ENCODE measurements around the gene SPACA9.

Gene SPACA9

DNA sequence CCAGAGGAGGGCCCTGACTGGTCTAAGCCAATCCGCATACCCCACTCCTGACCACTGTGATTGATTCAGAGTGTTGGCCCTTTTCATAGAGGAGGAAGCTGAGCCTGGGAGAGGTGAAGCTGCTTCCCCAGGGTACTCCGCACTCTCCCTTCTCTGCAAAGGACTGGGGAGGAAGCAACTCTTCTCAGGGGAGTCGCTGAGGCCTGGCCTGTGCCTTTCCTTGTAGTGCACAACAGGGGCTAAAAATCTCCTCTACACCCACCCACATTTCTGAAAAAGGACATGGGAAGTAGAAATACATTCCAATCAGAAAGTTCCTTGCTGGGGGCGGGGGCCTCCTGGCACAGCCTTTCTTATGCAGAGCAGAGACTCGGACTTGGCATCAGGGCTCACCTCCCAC lies 22.8 kb upstream of the SPACA9 start:
- DNase-seq, result no peak
- no peak overlapping the region for H3K27ac Mint-ChIP-seq
- no peaks in the 10 kb centered on the region for H3K36me3 Mint-ChIP-seq (ENCODE audit: low read depth)
- peaks cover 18% of the 10 kb centered on the region for H3K27me3 Mint-ChIP-seq
- H3K9me3 Mint-ChIP-seq, result no peaks in the 10 kb centered on the region
- peaks cover 4% of the 10 kb centered on the region for H3K4me1 Mint-ChIP-seq (ENCODE audit: low read depth)
- H3K4me3 Mint-ChIP-seq, result no peak overlapping the region

DNA sequence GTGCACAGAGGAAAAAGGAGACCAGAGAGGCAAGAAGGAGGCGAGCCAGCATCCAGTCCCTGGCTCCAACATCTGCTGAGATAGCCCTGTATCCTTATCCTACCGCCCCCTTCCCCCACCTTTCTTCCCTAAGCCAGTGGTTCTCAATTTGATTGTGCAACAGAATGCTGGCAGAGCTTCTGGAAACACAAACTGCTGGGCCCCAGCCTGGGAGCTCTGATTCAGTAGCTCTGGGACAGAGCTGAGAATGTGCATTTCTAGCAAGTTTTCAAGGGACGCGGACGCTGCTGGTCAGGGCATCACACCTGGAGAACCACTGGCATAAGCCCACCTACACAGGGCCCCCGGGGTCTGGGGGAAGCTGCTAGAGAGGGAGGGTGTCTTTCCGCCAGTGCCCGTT lies 21.7 kb upstream of the SPACA9 start:
- Mint-ChIP-seq H3K9me3 (no peaks in the 10 kb centered on the region), H3K36me3 (ENCODE audit: low read depth) (no peaks in the 10 kb centered on the region), H3K4me3 (no peak overlapping the region), H3K27ac (no peak overlapping the region), H3K27me3 (peaks cover 18% of the 10 kb centered on the region), H3K4me1 (ENCODE audit: low read depth) (no peaks in the 10 kb centered on the region)
- DNase-seq, result no peak

DNA sequence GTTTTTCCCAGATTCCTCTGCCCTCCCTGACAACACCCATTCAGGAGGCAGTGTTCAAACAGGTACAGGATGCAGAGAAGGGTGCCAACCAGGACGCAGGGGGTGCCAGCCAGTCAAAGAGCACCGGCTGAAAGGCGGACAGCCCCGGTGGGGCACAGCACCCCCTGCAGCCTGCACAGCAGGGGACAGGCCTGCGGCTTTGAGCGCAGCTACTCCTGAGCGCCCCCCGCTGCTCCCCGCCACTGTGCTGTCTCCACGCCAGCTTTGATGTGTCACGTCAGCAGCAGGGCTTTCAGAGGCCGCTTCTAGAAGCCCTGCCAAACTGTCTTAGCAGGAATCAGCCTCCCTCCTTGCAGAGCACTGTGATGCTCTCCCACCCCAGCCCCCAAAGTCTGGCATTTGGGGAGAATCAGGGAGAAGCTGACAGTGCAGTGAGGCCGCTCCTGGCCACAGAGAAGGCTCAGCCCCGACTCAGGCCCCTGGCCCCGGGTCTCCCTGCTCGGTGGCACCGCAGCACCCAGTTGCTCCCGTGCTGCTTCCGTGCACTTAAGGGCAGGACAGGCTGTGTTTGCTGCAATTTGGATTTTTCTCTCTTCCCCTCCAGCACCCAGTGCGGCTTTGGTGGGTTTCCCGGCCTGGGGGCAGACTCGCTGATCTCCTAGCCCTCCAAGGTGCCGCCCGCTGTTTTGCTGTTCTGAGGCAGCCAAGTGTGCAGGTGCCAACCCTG lies 20.9 kb upstream of the SPACA9 start:
- Mint-ChIP-seq H3K27me3 (peaks cover 18% of the 10 kb centered on the region), H3K4me3 (no peak overlapping the region), H3K36me3 (ENCODE audit: low read depth) (no peaks in the 10 kb centered on the region), H3K4me1 (ENCODE audit: low read depth) (peaks cover 3% of the 10 kb centered on the region), H3K9me3 (no peaks in the 10 kb centered on the region), H3K27ac (no peak overlapping the region)
- DNase-seq, result no peak

DNA sequence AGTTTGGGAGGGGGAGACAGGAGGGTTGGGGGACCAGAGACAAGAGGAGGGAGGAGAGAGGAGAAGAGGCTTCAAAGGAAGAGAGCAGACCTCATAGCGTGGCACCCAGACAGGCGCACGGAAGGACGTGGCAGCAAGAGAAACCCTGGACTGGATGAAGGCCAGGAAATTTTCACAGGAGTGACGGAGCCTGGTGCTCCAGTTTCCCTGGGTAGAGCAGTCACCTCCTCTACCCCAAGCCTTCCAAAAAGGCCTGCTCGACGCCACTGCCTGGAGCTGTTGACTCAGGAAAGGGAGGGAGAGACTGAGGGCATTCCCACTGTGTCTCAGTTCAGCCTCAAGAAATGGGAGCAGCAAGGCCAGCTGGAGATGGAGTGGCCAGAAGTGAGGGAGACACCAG lies 19.9 kb upstream of the SPACA9 start:
- no peak overlapping the region for H3K4me3 Mint-ChIP-seq

DNA sequence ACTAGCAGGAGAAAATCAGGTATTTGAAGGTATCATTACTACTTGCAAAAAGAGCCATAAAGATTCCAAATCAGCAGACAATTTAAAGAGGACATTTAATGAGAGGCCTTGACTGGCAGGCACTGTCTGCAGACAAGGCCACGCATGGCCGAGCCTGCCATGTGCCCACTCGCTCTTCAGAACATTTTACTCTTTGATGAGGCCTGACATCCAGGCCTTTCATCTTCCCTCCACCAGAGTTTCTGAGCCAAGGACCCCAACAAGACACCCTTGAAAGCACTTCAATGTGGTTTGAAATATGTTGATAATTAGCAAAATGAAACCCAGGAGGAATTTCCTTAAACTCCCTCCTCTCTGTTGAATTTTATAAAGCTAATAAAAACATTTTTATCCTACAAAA lies 17.0 kb upstream of the SPACA9 start:
- Mint-ChIP-seq H3K4me1 (ENCODE audit: low read depth) (peaks cover 10% of the 10 kb centered on the region), H3K27me3 (peaks cover 15% of the 10 kb centered on the region), H3K4me3 (no peak overlapping the region), H3K36me3 (ENCODE audit: low read depth) (no peaks in the 10 kb centered on the region), H3K27ac (no peak overlapping the region), H3K9me3 (no peaks in the 10 kb centered on the region)
- no peak for DNase-seq

More for the DNA sequence above, 19.9 kb upstream of the SPACA9 start:
- peaks cover 18% of the 10 kb centered on the region for H3K27me3 Mint-ChIP-seq
- no peaks in the 10 kb centered on the region for H3K9me3 Mint-ChIP-seq
- no peaks in the 10 kb centered on the region for H3K36me3 Mint-ChIP-seq (ENCODE audit: low read depth)
- peaks cover 3% of the 10 kb centered on the region for H3K4me1 Mint-ChIP-seq (ENCODE audit: low read depth)
- no peak overlapping the region for H3K27ac Mint-ChIP-seq
- DNase-seq, result no peak

DNA sequence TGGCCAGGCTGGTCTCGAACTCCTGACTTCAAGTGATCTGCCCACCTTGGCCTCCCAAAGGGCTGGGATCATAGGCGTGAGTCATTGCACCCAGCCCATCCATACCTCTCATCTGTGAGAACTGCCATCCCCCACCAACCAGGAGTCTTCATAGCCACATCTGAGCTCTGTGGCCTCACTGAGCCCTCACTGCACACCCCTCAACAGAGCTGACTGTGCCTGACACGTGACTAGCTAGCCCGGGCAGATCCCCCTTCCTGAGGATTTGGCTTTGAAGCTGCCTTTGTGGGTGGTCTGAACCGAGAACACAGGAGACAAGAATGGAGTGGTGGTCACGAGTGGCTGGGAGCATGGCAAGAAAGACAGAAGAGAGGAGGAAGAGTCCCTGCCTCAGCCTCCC lies 16.2 kb upstream of the SPACA9 start:
- peaks cover 10% of the 10 kb centered on the region for H3K4me1 Mint-ChIP-seq (ENCODE audit: low read depth)
- H3K27me3 Mint-ChIP-seq, result peaks cover 15% of the 10 kb centered on the region
- H3K27ac Mint-ChIP-seq, result no peak overlapping the region
- no peak overlapping the region for H3K4me3 Mint-ChIP-seq
- no peaks in the 10 kb centered on the region for H3K36me3 Mint-ChIP-seq (ENCODE audit: low read depth)
- DNase-seq, result no peak
- no peaks in the 10 kb centered on the region for H3K9me3 Mint-ChIP-seq

DNA sequence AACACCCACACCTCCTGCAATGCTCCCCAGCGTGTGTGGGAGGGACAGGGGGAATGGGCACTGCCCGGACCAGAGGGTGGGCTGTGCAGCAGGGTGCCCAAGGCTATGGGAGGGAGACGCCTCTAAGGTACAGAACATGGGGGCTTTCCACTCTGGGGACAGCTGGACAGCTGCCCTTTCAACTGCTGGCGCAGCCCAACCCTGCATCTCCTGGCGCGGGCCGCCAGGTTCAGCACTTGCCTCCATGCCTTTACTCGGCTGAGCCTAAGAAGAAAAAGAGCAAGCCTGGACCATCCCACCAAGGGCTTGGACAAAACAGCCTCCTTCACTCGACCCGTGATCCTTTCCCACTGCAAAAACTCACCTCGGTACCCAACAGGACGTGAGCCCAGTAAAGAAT lies 15.6 kb upstream of the SPACA9 start:
- Mint-ChIP-seq H3K9me3 (no peaks in the 10 kb centered on the region), H3K36me3 (ENCODE audit: low read depth) (no peaks in the 10 kb centered on the region), H3K4me3 (no peak overlapping the region), H3K27me3 (peaks cover 14% of the 10 kb centered on the region), H3K4me1 (ENCODE audit: low read depth) (peaks cover 10% of the 10 kb centered on the region), H3K27ac (no peak overlapping the region)
- DNase-seq, result no peak

DNA sequence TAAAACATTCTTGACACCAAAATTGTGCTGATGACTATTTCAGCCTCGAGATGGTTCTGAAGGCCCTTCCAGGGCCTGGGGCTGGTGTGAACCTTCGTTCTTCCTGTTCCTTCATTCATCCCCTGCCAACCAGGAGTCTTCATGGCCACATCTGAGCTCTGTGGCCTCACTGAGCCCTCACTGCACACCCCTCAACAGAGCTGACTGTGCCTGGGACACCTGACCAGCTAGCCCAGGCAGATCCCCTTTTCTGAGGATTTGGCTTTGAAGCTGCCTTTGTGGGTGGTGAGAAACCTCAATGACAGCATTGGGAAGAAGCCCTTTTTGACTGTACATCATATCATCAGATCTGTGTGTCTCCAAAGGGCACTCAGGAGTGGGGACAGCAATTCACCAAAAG lies 14.4 kb upstream of the SPACA9 start:
- no peak overlapping the region for H3K27ac Mint-ChIP-seq
- H3K4me3 Mint-ChIP-seq, result no peak overlapping the region
- no peaks in the 10 kb centered on the region for H3K36me3 Mint-ChIP-seq (ENCODE audit: low read depth)
- H3K4me1 Mint-ChIP-seq (ENCODE audit: low read depth), result peaks cover 10% of the 10 kb centered on the region
- peaks cover 6% of the 10 kb centered on the region for H3K27me3 Mint-ChIP-seq
- H3K9me3 Mint-ChIP-seq, result no peaks in the 10 kb centered on the region
- no peak for DNase-seq

DNA sequence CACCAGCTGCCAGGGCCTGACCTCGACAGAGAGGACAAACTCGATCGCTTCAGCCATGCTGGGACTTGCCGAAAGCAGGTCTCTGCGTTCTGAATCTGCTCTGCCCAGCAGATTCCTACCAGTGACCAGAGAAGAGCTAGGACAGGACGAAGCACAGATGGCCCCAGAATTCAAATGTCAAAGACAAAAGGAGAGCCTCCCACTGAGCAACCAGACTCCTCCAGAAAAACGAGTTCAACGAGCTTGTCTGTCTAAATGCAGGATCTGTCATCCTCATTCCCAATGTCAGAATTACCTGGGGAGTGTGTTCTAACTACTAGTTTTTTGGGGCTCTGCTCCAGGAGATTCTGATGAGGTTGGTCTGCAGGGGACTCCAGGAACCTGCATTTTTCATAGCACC lies 14.0 kb upstream of the SPACA9 start:
- no peak for DNase-seq
- H3K4me1 Mint-ChIP-seq (ENCODE audit: low read depth), result peaks cover 10% of the 10 kb centered on the region
- H3K27me3 Mint-ChIP-seq, result peaks cover 3% of the 10 kb centered on the region
- H3K4me3 Mint-ChIP-seq, result no peak overlapping the region
- H3K36me3 Mint-ChIP-seq (ENCODE audit: low read depth), result no peaks in the 10 kb centered on the region
- no peak overlapping the region for H3K27ac Mint-ChIP-seq
- no peaks in the 10 kb centered on the region for H3K9me3 Mint-ChIP-seq

DNA sequence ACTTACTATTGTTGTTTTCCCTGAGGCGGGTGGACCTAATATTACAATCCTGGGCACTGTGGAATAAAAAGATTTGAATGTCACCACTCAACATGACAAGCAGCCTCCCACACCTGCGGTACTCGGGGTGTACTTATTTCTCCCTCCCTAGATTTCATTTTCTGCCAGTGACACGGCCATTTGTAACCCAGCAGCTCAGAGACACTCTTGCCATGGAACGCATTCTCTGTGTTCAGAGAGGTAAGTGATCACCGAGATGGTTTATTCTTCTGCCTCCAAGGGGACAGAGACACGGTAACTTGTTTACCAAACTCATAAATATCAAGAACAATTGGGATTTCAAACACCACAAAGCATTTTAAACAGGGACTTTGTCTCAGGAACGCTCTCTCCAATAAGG lies 11.8 kb upstream of the SPACA9 start:
- H3K4me3 Mint-ChIP-seq, result no peak overlapping the region
- no peaks in the 10 kb centered on the region for H3K36me3 Mint-ChIP-seq (ENCODE audit: low read depth)
- H3K9me3 Mint-ChIP-seq, result no peaks in the 10 kb centered on the region
- H3K27me3 Mint-ChIP-seq, result no peaks in the 10 kb centered on the region
- H3K27ac Mint-ChIP-seq, result no peak overlapping the region
- H3K4me1 Mint-ChIP-seq (ENCODE audit: low read depth), result peaks cover 10% of the 10 kb centered on the region
- DNase-seq, result no peak

DNA sequence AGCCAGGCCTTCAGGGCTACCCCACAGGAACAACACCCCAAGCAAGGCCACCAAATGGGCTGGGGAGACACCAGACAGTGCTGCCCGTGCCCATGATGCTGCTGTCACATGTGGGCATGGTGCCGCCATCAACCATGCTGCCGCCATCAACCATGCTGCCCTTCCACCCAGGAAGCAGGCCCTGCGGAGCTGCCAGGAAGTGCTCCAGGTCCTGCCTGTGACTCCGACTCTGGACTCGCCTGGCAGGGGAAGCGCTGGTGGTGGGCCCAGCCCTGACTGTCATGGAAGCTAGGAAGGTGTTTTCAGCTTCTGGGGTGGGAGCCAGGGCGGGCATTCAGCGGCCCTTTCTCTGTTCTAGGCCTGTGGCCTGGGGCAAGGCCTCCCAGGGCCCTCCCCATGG lies 9.4 kb upstream of the SPACA9 start:
- DNase-seq, result no peak
- Mint-ChIP-seq H3K27ac (no peak overlapping the region), H3K27me3 (no peaks in the 10 kb centered on the region), H3K4me1 (ENCODE audit: low read depth) (peaks cover 10% of the 10 kb centered on the region), H3K36me3 (ENCODE audit: low read depth) (no peaks in the 10 kb centered on the region), H3K9me3 (no peaks in the 10 kb centered on the region), H3K4me3 (no peak overlapping the region)

DNA sequence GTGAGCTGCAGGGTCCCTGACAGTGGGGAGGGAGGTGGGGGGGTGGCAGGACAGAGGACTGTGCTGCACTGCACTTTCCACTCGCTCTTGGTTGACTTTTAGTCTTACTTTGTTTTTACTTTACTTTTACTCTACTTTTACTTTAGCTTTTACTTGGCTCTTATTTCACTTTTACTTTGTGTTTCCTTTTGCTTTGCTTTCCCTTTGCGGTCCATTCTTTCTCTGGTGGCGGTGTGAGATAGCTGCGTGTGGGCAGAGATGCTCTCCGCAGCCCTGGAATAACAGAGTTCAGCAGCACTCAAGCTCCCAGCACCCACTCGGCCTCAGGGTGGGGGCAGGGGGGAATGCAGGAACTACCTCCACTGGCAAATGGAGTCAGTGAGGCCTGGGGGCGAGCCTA lies 5.3 kb upstream of the SPACA9 start:
- peaks cover 9% of the 10 kb centered on the region for H3K4me1 Mint-ChIP-seq (ENCODE audit: low read depth)
- H3K4me3 Mint-ChIP-seq, result peak overlapping the region; percentile 25
- no peaks in the 10 kb centered on the region for H3K36me3 Mint-ChIP-seq (ENCODE audit: low read depth)
- H3K27me3 Mint-ChIP-seq, result no peaks in the 10 kb centered on the region
- H3K27ac Mint-ChIP-seq, result peak overlapping the region; percentile 32
- H3K9me3 Mint-ChIP-seq, result no peaks in the 10 kb centered on the region
- no peak for DNase-seq

DNA sequence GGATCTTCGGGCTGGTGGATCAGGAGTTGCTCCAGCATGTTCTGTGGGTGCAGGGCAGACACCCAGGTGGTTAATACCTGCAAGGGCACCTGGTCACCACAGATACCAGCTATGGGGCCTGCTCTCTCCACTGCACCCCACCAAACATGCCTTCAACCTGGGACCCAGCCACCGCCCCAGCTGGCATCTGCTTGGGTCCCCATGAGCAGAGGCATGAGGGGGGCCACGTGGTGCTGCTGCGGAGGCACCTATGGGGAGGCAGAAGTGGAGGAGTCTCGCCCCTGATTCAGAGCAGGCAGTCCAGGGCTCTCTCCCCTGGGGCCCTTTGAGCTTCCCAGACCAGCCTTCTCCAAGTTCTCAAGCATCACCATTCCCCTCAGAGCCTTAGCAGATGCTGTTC lies 3.5 kb upstream of the SPACA9 start:
- Mint-ChIP-seq H3K4me1 (ENCODE audit: low read depth) (peaks cover 20% of the 10 kb centered on the region), H3K27me3 (no peaks in the 10 kb centered on the region), H3K4me3 (no peak overlapping the region), H3K9me3 (no peaks in the 10 kb centered on the region), H3K27ac (no peak overlapping the region), H3K36me3 (ENCODE audit: low read depth) (no peaks in the 10 kb centered on the region)
- DNase-seq, result no peak

DNA sequence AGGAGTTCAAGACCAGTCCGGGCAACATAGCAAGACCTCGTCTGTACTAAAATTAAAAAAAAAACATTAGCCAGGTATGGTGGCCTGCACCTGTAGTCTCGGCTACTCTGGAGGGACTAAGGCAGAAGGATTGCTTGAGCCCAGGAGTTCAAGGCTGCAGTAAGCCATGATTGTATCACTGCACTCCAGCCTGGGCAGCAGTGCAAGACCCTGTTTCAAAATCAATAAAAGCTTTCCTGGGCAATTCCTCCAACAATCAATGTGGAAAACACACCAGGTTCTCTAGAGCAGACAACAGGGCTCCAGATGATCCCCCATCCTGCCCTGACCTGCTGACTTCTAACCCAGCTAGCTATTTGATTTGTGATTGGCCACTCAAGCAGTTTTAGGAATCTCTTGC lies 1.8 kb upstream of the SPACA9 start:
- Mint-ChIP-seq H3K36me3 (ENCODE audit: low read depth) (no peaks in the 10 kb centered on the region), H3K4me3 (peak overlapping the region; percentile 80), H3K4me1 (ENCODE audit: low read depth) (peaks cover 20% of the 10 kb centered on the region), H3K27ac (peak overlapping the region; percentile 44), H3K27me3 (no peaks in the 10 kb centered on the region), H3K9me3 (no peaks in the 10 kb centered on the region)
- no peak for DNase-seq

DNA sequence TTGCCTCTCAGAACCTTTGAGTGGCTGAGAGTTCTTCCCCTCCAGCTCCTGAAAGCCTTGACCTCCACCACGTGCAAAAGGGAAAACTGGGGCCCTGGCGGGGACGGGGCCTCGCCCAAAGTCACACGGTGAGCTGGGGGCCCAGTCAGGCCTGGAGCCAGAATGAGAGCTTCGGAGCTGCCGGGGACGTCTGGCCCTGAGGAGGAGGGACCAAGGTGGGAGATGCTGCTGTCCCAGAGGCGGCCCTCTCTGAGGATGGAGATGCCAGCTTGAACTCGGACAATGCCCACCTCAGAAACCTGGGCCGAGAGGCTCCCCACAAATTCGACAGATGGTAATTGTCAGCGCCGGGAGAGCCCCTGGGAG lies 1.3 kb upstream of the SPACA9 start:
- no peaks in the 10 kb centered on the region for H3K27me3 Mint-ChIP-seq
- DNase-seq, result no peak
- H3K27ac Mint-ChIP-seq, result no peak overlapping the region
- H3K36me3 Mint-ChIP-seq (ENCODE audit: low read depth), result no peaks in the 10 kb centered on the region
- no peaks in the 10 kb centered on the region for H3K9me3 Mint-ChIP-seq
- peaks cover 20% of the 10 kb centered on the region for H3K4me1 Mint-ChIP-seq (ENCODE audit: low read depth)
- H3K4me3 Mint-ChIP-seq, result peak overlapping the region; percentile 80
